ENCODE measurements around the gene DGKH. TPM values are rescaled to one million over a fixed set of nuclear protein-coding genes. Genes with fewer than 3 reads are reported as not detected.

DGKH gene
- total and polyA plus RNA-seq, 8 donors, result 0.61 to 41.5 (median 11.7) TPM

- H3K4me3 ChIP-seq, result no peak overlapping the region
- H3K27me3 ChIP-seq, result no peaks in the 10 kb centered on the region
- no peaks in the 10 kb centered on the region for H3K4me1 ChIP-seq
- no peak overlapping the region for H3K27ac ChIP-seq
- no peak for DNase-seq
- H3K9me3 ChIP-seq, result no peaks in the 10 kb centered on the region
- no peaks in the 10 kb centered on the region for H3K36me3 ChIP-seq
- WGBS, 5 donors, result 46 to 100% (median 94%) methylated on average over 2 of the region's 2 CpGs
- TF ChIP-seq EP300 (IDR thresholded peaks at IDR 0.05) (no peak), CTCF (IDR thresholded peaks at IDR 0.05) (no peak), POLR2A (IDR thresholded peaks at IDR 0.05) (no peak), POLR2AphosphoS5 (IDR thresholded peaks at IDR 0.05) (no peak)
- intact Hi-C loops (cut with DNase I; ENCODE audit: low total_unique reads), result no loop called here
Observed at GRCh38 chr13:42247883-42248282, 199.4 kb downstream of the DGKH start.

- intact Hi-C loops (cut with DNase I; ENCODE audit: low total_unique reads), result no loop called here
- Histone ChIP-seq H3K4me3 (no peak overlapping the region), H3K4me1 (no peaks in the 10 kb centered on the region), H3K36me3 (no peaks in the 10 kb centered on the region), H3K27ac (no peak overlapping the region), H3K27me3 (no peaks in the 10 kb centered on the region), H3K9me3 (no peaks in the 10 kb centered on the region)
- no peak for DNase-seq
- WGBS, 5 donors, result 67 to 79% (median 76%) methylated on average over 5 of the region's 5 CpGs
- TF ChIP-seq EP300 (IDR thresholded peaks at IDR 0.05) (no peak), CTCF (IDR thresholded peaks at IDR 0.05) (no peak), POLR2AphosphoS5 (IDR thresholded peaks at IDR 0.05) (no peak), POLR2A (IDR thresholded peaks at IDR 0.05) (no peak)
Observed at GRCh38 chr13:42255886-42256285, 207.4 kb downstream of the DGKH start.

- DNase-seq, result no peak
- Histone ChIP-seq H3K27ac (no peak overlapping the region), H3K27me3 (no peaks in the 10 kb centered on the region), H3K4me3 (no peak overlapping the region), H3K36me3 (no peaks in the 10 kb centered on the region), H3K4me1 (no peaks in the 10 kb centered on the region), H3K9me3 (no peaks in the 10 kb centered on the region)
- intact Hi-C loops (cut with DNase I; ENCODE audit: low total_unique reads), result no loop called here
- TF ChIP-seq CTCF (IDR thresholded peaks at IDR 0.05), result no peak
- TF ChIP-seq POLR2A (IDR thresholded peaks at IDR 0.05), result no peak
- TF ChIP-seq EP300 (IDR thresholded peaks at IDR 0.05), result no peak
- TF ChIP-seq POLR2AphosphoS5 (IDR thresholded peaks at IDR 0.05), result no peak
- WGBS, 5 donors, result 71 to 89% (median 80%) methylated on average over 5 of the region's 5 CpGs
Observed at GRCh38 chr13:42258747-42259146, 210.3 kb downstream of the DGKH start.

GRCh38 chr13:42259515-42259914, 211.1 kb downstream of the DGKH start:
- no peak overlapping the region for H3K27ac ChIP-seq
- H3K27me3 ChIP-seq, result no peaks in the 10 kb centered on the region
- WGBS, 5 donors, result 73 to 88% (median 83%) methylated on average over 4 of the region's 4 CpGs
- no peaks in the 10 kb centered on the region for H3K4me1 ChIP-seq
- TF ChIP-seq CTCF (IDR thresholded peaks at IDR 0.05) (no peak), POLR2AphosphoS5 (IDR thresholded peaks at IDR 0.05) (no peak), EP300 (IDR thresholded peaks at IDR 0.05) (no peak)
- H3K4me3 ChIP-seq, result no peak overlapping the region
- H3K9me3 ChIP-seq, result no peaks in the 10 kb centered on the region
- intact Hi-C loops (cut with DNase I; ENCODE audit: low total_unique reads), result no loop called here
- H3K36me3 ChIP-seq, result no peaks in the 10 kb centered on the region
- no peak for DNase-seq
